PFSK-1 (cell line): ENCODE results near the gene CLCF1.

Experiments
- TAF1 ChIP-seq: IDR thresholded peaks from 2 replicates; pipeline ENCODE4 v1.6.1; 2012; ENCODE audit warnings: low read length, control low read depth, borderline replicate concordance; ENCODE audit not compliant: insufficient read depth
- TF ChIP-seq, protein P1 (sequence below), 2 experiments: IDR thresholded peaks; 2 replicates each; pipeline versions ENCODE4 v1.6.1 to v1.8.0; 2011 to 2012; ENCODE audit warnings: low read depth in 2 of 2, low read length in 2 of 2, control low read depth in 1 of 2, inconsistent platforms in 1 of 2, mild to moderate bottlenecking in 1 of 2, moderate library complexity in 1 of 2; ENCODE audit not compliant: insufficient read depth in 1 of 2

DNA sequence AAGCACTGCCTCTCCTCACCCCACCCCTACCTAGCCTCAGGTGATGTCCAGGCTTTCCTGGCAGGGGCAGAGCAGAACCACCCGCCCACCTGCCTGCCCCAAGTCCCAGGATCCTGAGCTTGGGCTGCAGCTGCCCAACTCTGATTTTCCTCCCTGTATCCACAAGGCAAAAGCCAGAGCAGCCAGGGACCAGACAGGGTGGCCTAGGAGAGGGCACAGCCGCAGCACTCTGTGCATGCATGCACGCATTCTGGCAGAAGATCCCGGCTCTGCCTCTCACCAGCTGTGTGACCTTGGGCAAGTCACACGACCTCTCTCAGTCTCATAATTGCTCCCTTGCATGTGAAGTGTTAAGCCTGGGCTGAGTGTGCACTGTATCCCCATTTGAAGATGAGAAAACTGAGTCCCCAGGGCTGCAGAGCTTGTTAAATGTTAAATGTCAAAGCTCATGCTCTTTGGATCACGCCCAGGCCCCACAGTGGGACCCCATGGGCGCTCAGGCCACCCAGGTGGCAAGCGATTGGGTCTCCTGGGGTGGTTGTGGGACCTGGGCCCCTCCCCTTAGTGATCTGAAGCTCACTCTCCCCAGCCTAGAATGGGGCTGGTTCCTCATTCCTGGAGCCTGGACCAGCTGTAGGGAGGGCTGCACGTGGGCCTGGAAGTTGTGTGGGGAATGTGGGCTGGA is 39.2 kb upstream of the CLCF1 start:
- no peak for TF ChIP-seq TAF1
- TF ChIP-seq, protein P1, sequence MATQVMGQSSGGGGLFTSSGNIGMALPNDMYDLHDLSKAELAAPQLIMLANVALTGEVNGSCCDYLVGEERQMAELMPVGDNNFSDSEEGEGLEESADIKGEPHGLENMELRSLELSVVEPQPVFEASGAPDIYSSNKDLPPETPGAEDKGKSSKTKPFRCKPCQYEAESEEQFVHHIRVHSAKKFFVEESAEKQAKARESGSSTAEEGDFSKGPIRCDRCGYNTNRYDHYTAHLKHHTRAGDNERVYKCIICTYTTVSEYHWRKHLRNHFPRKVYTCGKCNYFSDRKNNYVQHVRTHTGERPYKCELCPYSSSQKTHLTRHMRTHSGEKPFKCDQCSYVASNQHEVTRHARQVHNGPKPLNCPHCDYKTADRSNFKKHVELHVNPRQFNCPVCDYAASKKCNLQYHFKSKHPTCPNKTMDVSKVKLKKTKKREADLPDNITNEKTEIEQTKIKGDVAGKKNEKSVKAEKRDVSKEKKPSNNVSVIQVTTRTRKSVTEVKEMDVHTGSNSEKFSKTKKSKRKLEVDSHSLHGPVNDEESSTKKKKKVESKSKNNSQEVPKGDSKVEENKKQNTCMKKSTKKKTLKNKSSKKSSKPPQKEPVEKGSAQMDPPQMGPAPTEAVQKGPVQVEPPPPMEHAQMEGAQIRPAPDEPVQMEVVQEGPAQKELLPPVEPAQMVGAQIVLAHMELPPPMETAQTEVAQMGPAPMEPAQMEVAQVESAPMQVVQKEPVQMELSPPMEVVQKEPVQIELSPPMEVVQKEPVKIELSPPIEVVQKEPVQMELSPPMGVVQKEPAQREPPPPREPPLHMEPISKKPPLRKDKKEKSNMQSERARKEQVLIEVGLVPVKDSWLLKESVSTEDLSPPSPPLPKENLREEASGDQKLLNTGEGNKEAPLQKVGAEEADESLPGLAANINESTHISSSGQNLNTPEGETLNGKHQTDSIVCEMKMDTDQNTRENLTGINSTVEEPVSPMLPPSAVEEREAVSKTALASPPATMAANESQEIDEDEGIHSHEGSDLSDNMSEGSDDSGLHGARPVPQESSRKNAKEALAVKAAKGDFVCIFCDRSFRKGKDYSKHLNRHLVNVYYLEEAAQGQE (IDR thresholded peaks at IDR 0.05; ENCODE audit: insufficient read depth in 1 of 2, low read depth in 2 of 2, low read length in 2 of 2): no peak
